ENCODE measurements around the gene RBMY1D.
"Not testable (repeated sequence)": the region's sequence is repeated elsewhere in the genome, so short reads cannot be mapped to it uniquely, and the experiment has no call there.

RBMY1D gene

GRCh38 chrY:21894426-21894825 lies at the start of gene RBMY1D:
TSS of gene RBMY1D (minus strand) at chrY:21894526. CDS start at chrY:21892513, 2,013 bp downstream.
- DNase-seq: not testable (repeated sequence)

GRCh38 chrY:21917932-21918331 lies 23.6 kb upstream of the RBMY1D start, which contains the start of gene RBMY1E:
TSS of gene RBMY1E (minus strand) at chrY:21918032. CDS start at chrY:21916054, 1,978 bp downstream.
- DNase-seq: not testable (repeated sequence)

GRCh38 chrY:21869407-21870076 lies 24.8 kb downstream of the RBMY1D start:
- not testable (repeated sequence) for DNase-seq

- DNase-seq: no peak
Observed at GRCh38 chrY:21845481-21845880, 48.8 kb downstream of the RBMY1D start.

GRCh38 chrY:21842090-21842489 lies 52.2 kb downstream of the RBMY1D start:
- no peak for DNase-seq

- DNase-seq: no peak
Observed at GRCh38 chrY:21839489-21839888, 54.8 kb downstream of the RBMY1D start.

- no peak for DNase-seq
Observed at GRCh38 chrY:21836343-21836742, 58.0 kb downstream of the RBMY1D start.

GRCh38 chrY:21835052-21835451 lies 59.3 kb downstream of the RBMY1D start:
- DNase-seq: no peak
